Endothelial cell of umbilical vein (primary cell): ENCODE results near the gene PRXL2B. TPM values are rescaled to one million over a fixed set of nuclear protein-coding genes. Genes with fewer than 3 reads are reported as not detected.
A peak's percentile ranks its signal among the peaks of the same experiment; 100 is the strongest.

Source experiments
- BruUV-seq: library from RNA; stranded (reverse); fragments of 400-500 nt; replicated peaks from 2 replicates; lab custom pipeline; 2021; lab: Mats Ljungman, UMichigan
- CTCF ChIA-PET: fragments of 300-600, 350-600 bp; sonication (Branson Sonifier 250); formaldehyde crosslinking; loops from one replicate; lab custom pipeline; 2021; ENCODE audit warnings: antibody characterized with exemption, inconsistent platforms; lab: Charles Lee
- POLR2A ChIA-PET: fragments of 300-600, 350-600 bp; sonication (Branson Sonifier 250); formaldehyde crosslinking; loops from one replicate; lab custom pipeline; 2021; ENCODE audit warnings: antibody characterized with exemption, inconsistent platforms; lab: Charles Lee
- DNase-seq: peaks from one replicate; pipeline ENCODE4 v3.0.0-alpha.2; 2011; ENCODE audit warnings: low read depth, low spot score
- FAIRE-seq: peaks from 2 replicates; lab custom pipeline; 2011; peaks lifted over from hg19 to GRCh38; lab: Jason Lieb, UNC
- H2AFZ ChIP-seq: 2 replicates; pipeline ENCODE4 v1.6.0; 2012; ENCODE audit warnings: low read depth, low read length, control low read depth, inconsistent platforms
- H3K27ac ChIP-seq: 2 replicates; pipeline ENCODE4 v1.5.1; 2011; ENCODE audit warnings: low read depth, mild to moderate bottlenecking, control low read depth, low read length, moderate library complexity; ENCODE audit not compliant: insufficient read depth
- H3K27me3 ChIP-seq, 2 experiments: 2 replicates each; pipeline versions ENCODE4 v1.6.0 to v1.6.1; 2011; ENCODE audit warnings: low read length in 2 of 2, mixed read lengths in 1 of 2; ENCODE audit not compliant: control insufficient read depth in 2 of 2, insufficient read depth in 2 of 2
- H3K36me3 ChIP-seq, 2 experiments: 2 replicates in 1 of 2; 3 replicates in 1 of 2; pipeline ENCODE4 v1.5.1; 2011; ENCODE audit warnings: low read length in 2 of 2, mild to moderate bottlenecking in 1 of 2, moderate library complexity in 1 of 2; ENCODE audit not compliant: control insufficient read depth in 2 of 2, insufficient read depth in 2 of 2; ENCODE audit errors: extremely low read depth in 1 of 2
- H3K4me1 ChIP-seq: 3 replicates; pipeline ENCODE4 v1.5.1; 2011; ENCODE audit warnings: mild to moderate bottlenecking, low read length; ENCODE audit not compliant: control insufficient read depth, insufficient read depth; ENCODE audit errors: extremely low read depth
- H3K4me2 ChIP-seq: 2 replicates; pipeline ENCODE4 v1.6.1; 2011; ENCODE audit warnings: low read length, control low read depth, mixed read lengths; ENCODE audit not compliant: insufficient read depth
- H3K4me3 ChIP-seq, 3 experiments: fragments of 200-600 bp in 1 of 3; sonication (generic), shearing (Covaris generic) in 1 of 3; replicated peaks in 1 of 3; 2 replicates each; pipeline ENCODE4 v1.5.1; 2011 to 2016; ENCODE audit warnings: control low read depth in 3 of 3, low read length in 3 of 3, mild to moderate bottlenecking in 2 of 3, inconsistent platforms in 1 of 3, low read depth in 1 of 3, moderate library complexity in 1 of 3; ENCODE audit not compliant: insufficient read depth in 1 of 3
- H3K79me2 ChIP-seq: 2 replicates; pipeline ENCODE4 v1.6.0; 2012; ENCODE audit warnings: low read length, inconsistent platforms; ENCODE audit not compliant: control insufficient read depth, insufficient read depth
- H3K9ac ChIP-seq: replicated peaks from 2 replicates; pipeline ENCODE3; 2011; ENCODE audit warnings: low read length, control low read depth; ENCODE audit not compliant: insufficient read depth; ENCODE audit errors: extremely low read depth
- H3K9me1 ChIP-seq: replicated peaks from 3 replicates; pipeline ENCODE4 v1.6.0; 2011; ENCODE audit warnings: mild to moderate bottlenecking, low read length; ENCODE audit not compliant: control insufficient read depth, insufficient read depth; ENCODE audit errors: extremely low read depth
- H3K9me3 ChIP-seq: replicated peaks from 2 replicates; pipeline ENCODE4 v1.5.1; 2012; ENCODE audit warnings: low read length, inconsistent platforms; ENCODE audit not compliant: control insufficient read depth, insufficient read depth
- H4K20me1 ChIP-seq: replicated peaks from 2 replicates; pipeline ENCODE3; 2011; ENCODE audit warnings: mild to moderate bottlenecking, low read length; ENCODE audit not compliant: control insufficient read depth, insufficient read depth; ENCODE audit errors: extremely low read depth
- CTCF ChIP-seq, 2 donors: IDR thresholded peaks; 1 replicate in 1 of 2; 2 replicates in 1 of 2; pipeline ENCODE4 v1.5.1; 2011; ENCODE audit warnings: low read length in 2 of 2, mild to moderate bottlenecking in 2 of 2, moderate library complexity in 2 of 2, control low read depth in 1 of 2, inconsistent platforms in 1 of 2, low read depth in 1 of 2; ENCODE audit not compliant: insufficient read depth in 1 of 2; ENCODE audit errors: extremely low read depth in 1 of 2
- EZH2 ChIP-seq: IDR thresholded peaks from 2 replicates; pipeline ENCODE4 v1.6.1; 2012; ENCODE audit warnings: borderline replicate concordance, low read depth, mild to moderate bottlenecking, moderate library complexity, low read length, inconsistent platforms; ENCODE audit not compliant: severe bottlenecking
- FOS ChIP-seq: IDR thresholded peaks from 2 replicates; pipeline ENCODE4 v1.6.1; 2011; ENCODE audit warnings: mild to moderate bottlenecking, low read length, moderate library complexity, borderline replicate concordance; ENCODE audit not compliant: insufficient read depth
- GATA2 ChIP-seq: IDR thresholded peaks from 2 replicates; pipeline ENCODE4 v1.7.0; 2011; ENCODE audit warnings: low read depth, mild to moderate bottlenecking, moderate library complexity, mixed read lengths, low read length; ENCODE audit not compliant: insufficient read length, insufficient read depth
- JUN ChIP-seq: IDR thresholded peaks from 2 replicates; pipeline ENCODE4 v1.6.1; 2011; ENCODE audit warnings: borderline replicate concordance, low read depth; ENCODE audit not compliant: insufficient read length, insufficient read depth
- MYC ChIP-seq: IDR thresholded peaks from one replicate; pipeline ENCODE4 v1.6.1; 2011; ENCODE audit warnings: mild to moderate bottlenecking, low read depth, low read length
- POLR2A ChIP-seq: IDR thresholded peaks from 2 replicates; pipeline ENCODE4 v1.6.1; 2012; ENCODE audit warnings: low read depth, mild to moderate bottlenecking, control low read depth, low read length
- POLR2AphosphoS5 ChIP-seq: IDR thresholded peaks from 2 replicates; pipeline ENCODE4 v1.6.1; 2012; ENCODE audit warnings: low read depth, mild to moderate bottlenecking, control low read depth, low read length, moderate library complexity; ENCODE audit not compliant: insufficient read depth
- dilution Hi-C: fragments of 300-500 bp; cut with MboI; formaldehyde crosslinking; loops from one replicate; pipeline ENCODE4 v1.15.0; 2019; ENCODE audit warnings: low sequenced_read_pairs; ENCODE audit not compliant: extremely low pct_ligation_motif_present
- intact Hi-C: fragments of 100-400 bp; cut with micrococcal nuclease; formaldehyde crosslinking; loops from one replicate; pipeline ENCODE4 v1.10.0; 2022
- polyA plus RNA-seq, 4 experiments: library from polyadenylated mRNA; depleted of rRNA in 3 of 4; stranded (reverse) in 3 of 4; unstranded in 1 of 4; fragments of >200 nt; gene quantifications; 2 replicates each; pipeline versions ENCODE4 v1.2.1 to v1.2.3, GENCODE V29; 2011 to 2012; ENCODE audit warnings: missing spikeins in 1 of 4
- total RNA-seq: library from RNA; stranded (reverse); gene quantifications from 2 replicates; pipeline ENCODE4 v1.2.3, GENCODE V29; 2021
- TF ChIP-seq, protein P1 (sequence below): IDR thresholded peaks from 2 replicates; pipeline ENCODE4 v1.6.1; 2011; ENCODE audit not compliant: insufficient read depth, insufficient read length

PRXL2B gene
- total and polyA plus RNA-seq, 2 donors (not counting 3 experiments of a cell fraction or from before 2014, with no cell fraction given) = 29.6 to 55.8 TPM

DNA sequence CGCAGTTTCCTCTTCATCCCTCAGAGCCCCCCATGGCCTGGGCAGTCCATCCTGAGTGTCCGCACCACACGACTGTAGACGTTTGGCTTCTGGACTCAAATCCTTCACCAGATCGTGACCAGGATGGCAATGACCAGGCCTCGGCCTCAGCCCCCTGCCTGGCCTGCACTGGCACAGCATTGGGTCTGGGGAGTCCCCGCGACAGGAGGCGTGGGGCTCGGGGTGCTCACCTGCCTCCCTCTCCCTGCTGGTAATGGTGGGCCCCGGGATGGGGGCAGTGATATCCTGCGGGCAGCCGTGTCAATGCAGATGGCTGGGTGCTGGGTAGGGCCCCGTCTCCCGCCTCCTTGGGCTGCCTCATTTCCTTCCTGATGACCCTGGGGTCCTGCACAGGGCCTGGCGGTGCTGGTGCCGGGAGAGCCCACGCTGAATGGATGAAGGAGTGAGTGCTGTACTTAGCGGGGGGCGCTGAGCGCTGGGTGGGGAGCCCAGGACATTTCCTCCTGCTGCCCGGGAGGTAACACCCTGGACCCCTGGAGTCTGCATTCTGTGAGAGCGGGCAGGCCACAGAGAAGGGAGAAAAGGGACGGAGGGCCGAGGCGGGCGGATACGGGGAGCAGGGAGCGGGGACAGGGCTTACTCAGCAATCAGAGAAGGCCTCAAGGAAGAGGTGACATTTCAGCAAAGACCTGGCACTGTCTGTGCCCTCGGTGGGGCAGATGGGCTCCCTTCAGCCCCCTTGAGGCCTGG lies 32.5 kb upstream of the PRXL2B start:
- H3K27ac ChIP-seq = peak overlapping the region; percentile 53
- BruUV-seq = no TSS peak
- H3K4me1 ChIP-seq = peaks cover 23% of the 10 kb centered on the region
- no peaks in the 10 kb centered on the region for H3K79me2 ChIP-seq
- TF ChIP-seq FOS (peak; percentile 60), MYC (no peak), POLR2AphosphoS5 (peak; percentile 53)
- FAIRE-seq = peak; percentile 64
- no peaks in the 10 kb centered on the region for H4K20me1 ChIP-seq
- DNase-seq = peak; percentile 26
- peak overlapping the region; percentile 60 for H2AFZ ChIP-seq
- intact Hi-C loops = no loop called here
- CTCF ChIA-PET = interaction anchor here (1.4 to 2.9 kb wide), 2 partner anchors 24 to 871 kb away, joined by 5 to 23 read pairs; no protein-coding TSS in a partner anchor
- no peaks in the 10 kb centered on the region for H3K9me3 ChIP-seq
- peaks cover 0 to 3% of the 10 kb centered on the region in 2 experiments for H3K36me3 ChIP-seq
- peak overlapping the region; percentile 33 for H3K9ac ChIP-seq
- dilution Hi-C loops = no loop called here
- no peaks in the 10 kb centered on the region for H3K27me3 ChIP-seq
- H3K4me3 ChIP-seq = peak overlapping the region in 1 of 3 experiments; percentile 5
- POLR2A ChIA-PET = no interaction called here
- peak overlapping the region; percentile 53 for H3K4me2 ChIP-seq
- no peaks in the 10 kb centered on the region for H3K9me1 ChIP-seq

DNA sequence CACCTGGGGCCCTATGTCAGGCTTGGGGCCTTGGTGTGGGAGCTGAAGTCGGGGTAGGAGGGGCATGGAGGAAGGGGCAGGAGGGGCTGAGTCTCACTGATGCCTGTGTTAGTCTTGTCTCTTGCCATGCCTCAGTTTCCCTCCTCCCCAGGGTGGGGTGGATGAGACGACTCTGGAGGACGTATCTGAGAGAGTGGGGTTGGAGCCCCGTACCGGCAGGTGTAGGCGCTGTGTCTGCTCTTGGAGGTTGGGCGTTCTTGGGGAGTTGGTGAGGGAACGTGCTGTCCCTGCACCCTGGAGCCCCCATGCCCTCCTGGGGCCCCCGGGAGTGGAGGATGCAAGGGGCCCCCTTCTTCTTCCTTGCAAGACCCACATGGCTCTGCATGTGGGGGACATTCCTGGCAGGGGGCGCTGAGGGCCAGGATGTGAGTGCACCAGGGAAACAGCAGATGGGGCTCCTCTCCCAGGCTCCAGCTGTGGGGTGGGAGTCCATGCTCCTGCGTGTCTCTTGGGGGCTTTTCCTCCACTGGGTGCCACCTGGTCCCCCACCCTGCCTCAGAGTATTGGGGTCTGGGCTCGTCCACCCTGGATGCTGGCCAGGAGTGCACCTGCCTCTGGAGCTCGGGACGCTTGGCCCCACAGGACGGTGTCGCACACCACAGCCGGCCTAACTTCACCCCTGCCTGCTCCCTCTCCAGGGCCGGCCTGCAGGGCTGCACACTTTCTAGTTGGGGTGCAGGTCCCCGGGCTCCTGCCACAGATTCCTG lies 31.8 kb upstream of the PRXL2B start:
- Histone ChIP-seq H3K9ac (peak overlapping the region; percentile 33), H3K4me1 (peaks cover 23% of the 10 kb centered on the region), H3K36me3 (peaks cover 0 to 3% of the 10 kb centered on the region in 2 experiments), H2AFZ (peak overlapping the region; percentile 60), H4K20me1 (no peaks in the 10 kb centered on the region), H3K4me3 (no peak overlapping the region), H3K27me3 (no peaks in the 10 kb centered on the region), H3K27ac (peak overlapping the region; percentile 53), H3K9me3 (no peaks in the 10 kb centered on the region), H3K79me2 (no peaks in the 10 kb centered on the region), H3K4me2 (peak overlapping the region; percentile 53), H3K9me1 (no peaks in the 10 kb centered on the region)
- BruUV-seq = no TSS peak
- intact Hi-C loops (loop anchor here (1.0 kb wide), 1 partner anchor 30 kb away; no protein-coding TSS in a partner anchor), dilution Hi-C loops (no loop called here)
- ChIA-PET POLR2A (no interaction called here), CTCF (interaction anchor here (0.7 to 2.9 kb wide), 4 partner anchors 23 to 870 kb away, joined by 3 to 23 read pairs (median 4); no protein-coding TSS in a partner anchor)
- no peak for TF ChIP-seq POLR2AphosphoS5
- no peak for TF ChIP-seq MYC
- TF ChIP-seq JUN = no peak
- no peak for TF ChIP-seq EZH2
- no peak for TF ChIP-seq GATA2
- peak; percentile 48 to 59 for TF ChIP-seq CTCF (IDR thresholded peaks at IDR 0.05; ENCODE audit: extremely low read depth in 1 of 2, insufficient read depth in 1 of 2, low read depth in 1 of 2, low read length in 2 of 2)
- TF ChIP-seq POLR2A = no peak
- TF ChIP-seq, protein P1, sequence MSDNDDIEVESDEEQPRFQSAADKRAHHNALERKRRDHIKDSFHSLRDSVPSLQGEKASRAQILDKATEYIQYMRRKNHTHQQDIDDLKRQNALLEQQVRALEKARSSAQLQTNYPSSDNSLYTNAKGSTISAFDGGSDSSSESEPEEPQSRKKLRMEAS = no peak
- no peak for TF ChIP-seq FOS
- FAIRE-seq = no peak
- peak; percentile 23 for DNase-seq
